H9 (cell line): ENCODE data around the gene SELPLG. TPM values are rescaled to one million over a fixed set of nuclear protein-coding genes. Genes with fewer than 3 reads are reported as not detected.

Experiments used
- DNase-seq: peaks from one replicate; pipeline ENCODE4 v3.0.0-alpha.2; 2017
- H2AFZ ChIP-seq: one replicate; pipeline ENCODE4 v1.6.1; 2013; ENCODE audit warnings: mild to moderate bottlenecking, low read length, control low read depth, moderate library complexity
- H2AK5ac ChIP-seq: 2 replicates; pipeline ENCODE4 v1.6.1; 2013; ENCODE audit warnings: low read length, control low read depth, mixed read lengths; ENCODE audit not compliant: insufficient read length
- H2BK120ac ChIP-seq: one replicate; pipeline ENCODE4 v1.6.1; 2013; ENCODE audit warnings: low read depth, mild to moderate bottlenecking, low read length, control low read depth, inconsistent platforms; ENCODE audit not compliant: poor library complexity, severe bottlenecking
- H2BK12ac ChIP-seq: 2 replicates; pipeline ENCODE4 v1.6.1; 2013; ENCODE audit warnings: low read length, control low read depth, mixed read lengths, low read depth; ENCODE audit not compliant: insufficient read length
- H2BK15ac ChIP-seq: 2 replicates; pipeline ENCODE4 v1.6.1; 2013; ENCODE audit warnings: low read depth, low read length, control low read depth
- H2BK20ac ChIP-seq: one replicate; pipeline ENCODE4 v1.6.1; 2013; ENCODE audit warnings: low read depth, mild to moderate bottlenecking, low read length, control low read depth, inconsistent platforms; ENCODE audit not compliant: poor library complexity, severe bottlenecking
- H2BK5ac ChIP-seq: 2 replicates; pipeline ENCODE4 v1.6.1; 2013; ENCODE audit warnings: low read length, control low read depth, mixed read lengths; ENCODE audit not compliant: insufficient read length
- H3K14ac ChIP-seq: 2 replicates; pipeline ENCODE4 v1.6.1; 2013; ENCODE audit warnings: low read length, control low read depth; ENCODE audit not compliant: insufficient read depth
- H3K18ac ChIP-seq: 2 replicates; pipeline ENCODE4 v1.6.1; 2013; ENCODE audit warnings: low read depth, mild to moderate bottlenecking, mixed read lengths, low read length, control low read depth; ENCODE audit not compliant: insufficient read length
- H3K23ac ChIP-seq: 2 replicates; pipeline ENCODE4 v1.6.1; 2013; ENCODE audit warnings: low read length, control low read depth, mixed read lengths, low read depth; ENCODE audit not compliant: insufficient read length
- H3K23me2 ChIP-seq: 2 replicates; pipeline ENCODE4 v1.6.1; 2013; ENCODE audit warnings: low read depth, mild to moderate bottlenecking, mixed read lengths, low read length, control low read depth; ENCODE audit not compliant: insufficient read length, poor library complexity, severe bottlenecking
- H3K27ac ChIP-seq: 2 replicates; pipeline ENCODE4 v1.5.1; 2013; ENCODE audit warnings: low read length, control low read depth, mixed read lengths, low read depth; ENCODE audit not compliant: insufficient read length
- H3K27me3 ChIP-seq: 2 replicates; pipeline ENCODE4 v1.6.1; 2013; ENCODE audit warnings: low read length, control low read depth, inconsistent platforms; ENCODE audit not compliant: insufficient read depth
- H3K4ac ChIP-seq: 2 replicates; pipeline ENCODE4 v1.6.1; 2013; ENCODE audit warnings: low read depth, mild to moderate bottlenecking, control low read depth, inconsistent platforms, low read length, moderate library complexity
- H3K4me1 ChIP-seq: 2 replicates; pipeline ENCODE4 v1.6.1; 2013; ENCODE audit warnings: low read length, control low read depth, inconsistent platforms; ENCODE audit not compliant: insufficient read depth
- H3K4me2 ChIP-seq: 2 replicates; pipeline ENCODE4 v1.6.1; 2013; ENCODE audit warnings: low read length, control low read depth, mixed read lengths; ENCODE audit not compliant: insufficient read length, insufficient read depth
- H3K56ac ChIP-seq: 2 replicates; pipeline ENCODE4 v1.6.1; 2013; ENCODE audit warnings: low read depth, mild to moderate bottlenecking, mixed read lengths, low read length, control low read depth; ENCODE audit not compliant: insufficient read length
- H3K79me1 ChIP-seq: 2 replicates; pipeline ENCODE4 v1.6.1; 2013; ENCODE audit warnings: low read depth, mild to moderate bottlenecking, moderate library complexity, low read length, control low read depth, inconsistent platforms; ENCODE audit not compliant: insufficient read depth, poor library complexity, severe bottlenecking
- H3K79me2 ChIP-seq: 2 replicates; pipeline ENCODE4 v1.6.1; 2013; ENCODE audit warnings: low read length, control low read depth, inconsistent platforms; ENCODE audit not compliant: insufficient read depth
- H3K9ac ChIP-seq: 2 replicates; pipeline ENCODE4 v1.6.1; 2013; ENCODE audit warnings: low read length, control low read depth, mixed read lengths; ENCODE audit not compliant: insufficient read length; ENCODE audit errors: extremely low read depth
- H3K9me3 ChIP-seq: one replicate; pipeline ENCODE4 v1.6.1; 2013; ENCODE audit warnings: low read depth, low read length, inconsistent platforms; ENCODE audit not compliant: control insufficient read depth
- H3T11ph ChIP-seq: one replicate; pipeline ENCODE4 v1.6.1; 2013; ENCODE audit warnings: mild to moderate bottlenecking, low read length, control low read depth, inconsistent platforms
- H4K20me1 ChIP-seq: one replicate; pipeline ENCODE4 v1.6.1; 2013; ENCODE audit not compliant: control insufficient read depth, insufficient read length, insufficient read depth
- H4K5ac ChIP-seq: 2 replicates; pipeline ENCODE4 v1.6.1; 2013; ENCODE audit warnings: low read depth, mild to moderate bottlenecking, mixed read lengths, low read length, control low read depth; ENCODE audit not compliant: insufficient read length
- H4K8ac ChIP-seq: replicated peaks from 2 replicates; pipeline ENCODE4 v1.6.1; 2013; ENCODE audit warnings: low read length, control low read depth, mixed read lengths, low read depth; ENCODE audit not compliant: insufficient read length
- H4K91ac ChIP-seq: 2 replicates; pipeline ENCODE4 v1.6.1; 2013; ENCODE audit warnings: low read depth, mild to moderate bottlenecking, moderate library complexity, mixed read lengths, low read length, control low read depth; ENCODE audit not compliant: insufficient read length
- H3K27ac Mint-ChIP-seq, 3 experiments: 2 replicates in 2 of 3; 3 replicates in 1 of 3; pipeline ENCODE4 v1.8.0; 2020 to 2021; ENCODE audit warnings: mixed read lengths in 3 of 3, mild to moderate bottlenecking in 1 of 3, moderate library complexity in 1 of 3
- H3K27me3 Mint-ChIP-seq: 2 replicates; pipeline ENCODE4 v1.8.0; 2021; ENCODE audit warnings: low read depth, mild to moderate bottlenecking, moderate library complexity, mixed read lengths
- H3K36me3 Mint-ChIP-seq, 3 experiments: 2 replicates in 2 of 3; 3 replicates in 1 of 3; pipeline ENCODE4 v1.8.0; 2020 to 2021; ENCODE audit warnings: low read depth in 3 of 3, mixed read lengths in 3 of 3; ENCODE audit not compliant: insufficient read depth in 1 of 3
- H3K4me1 Mint-ChIP-seq, 2 experiments: 2 replicates each; pipeline ENCODE4 v1.8.0; 2020; ENCODE audit warnings: mixed read lengths in 2 of 2
- H3K4me3 Mint-ChIP-seq, 2 experiments: 2 replicates in 1 of 2; 3 replicates in 1 of 2; pipeline ENCODE4 v1.8.0; 2020 to 2021; ENCODE audit warnings: mild to moderate bottlenecking in 2 of 2, mixed read lengths in 2 of 2, moderate library complexity in 1 of 2
- H3K9me3 Mint-ChIP-seq, 2 experiments: 2 replicates in 1 of 2; 3 replicates in 1 of 2; pipeline ENCODE4 v1.8.0; 2020; ENCODE audit warnings: mild to moderate bottlenecking in 2 of 2, mixed read lengths in 2 of 2, moderate library complexity in 1 of 2
- WGBS: extraction: QIAGEN DNeasy Blood & Tissue Kit; methylation state at CpG from one replicate; pipeline ENCODE4 v1.1.7; 2013; ENCODE audit warnings: missing lambda C conversion rate, low lambda C conversion rate, mixed read lengths; ENCODE audit not compliant: insufficient read length; ENCODE audit errors: extremely low coverage; 5-methylcytosine and 5-hydroxymethylcytosine counted together
- total RNA-seq: library from RNA; stranded (reverse); gene quantifications from 2 replicates; pipeline ENCODE4 v1.2.1, GENCODE V29; 2021
- TF ChIP-seq, protein P1 (sequence below): fragments of 200-600 bp; sonication (generic); conservative IDR thresholded peaks from 3 replicates; pipeline ENCODE4 v1.8.0; 2021; ENCODE audit warnings: antibody characterized with exemption, mild to moderate bottlenecking

SELPLG gene
- total RNA-seq, 1 experiment from 2014 or later = 0.15 TPM

DNA sequence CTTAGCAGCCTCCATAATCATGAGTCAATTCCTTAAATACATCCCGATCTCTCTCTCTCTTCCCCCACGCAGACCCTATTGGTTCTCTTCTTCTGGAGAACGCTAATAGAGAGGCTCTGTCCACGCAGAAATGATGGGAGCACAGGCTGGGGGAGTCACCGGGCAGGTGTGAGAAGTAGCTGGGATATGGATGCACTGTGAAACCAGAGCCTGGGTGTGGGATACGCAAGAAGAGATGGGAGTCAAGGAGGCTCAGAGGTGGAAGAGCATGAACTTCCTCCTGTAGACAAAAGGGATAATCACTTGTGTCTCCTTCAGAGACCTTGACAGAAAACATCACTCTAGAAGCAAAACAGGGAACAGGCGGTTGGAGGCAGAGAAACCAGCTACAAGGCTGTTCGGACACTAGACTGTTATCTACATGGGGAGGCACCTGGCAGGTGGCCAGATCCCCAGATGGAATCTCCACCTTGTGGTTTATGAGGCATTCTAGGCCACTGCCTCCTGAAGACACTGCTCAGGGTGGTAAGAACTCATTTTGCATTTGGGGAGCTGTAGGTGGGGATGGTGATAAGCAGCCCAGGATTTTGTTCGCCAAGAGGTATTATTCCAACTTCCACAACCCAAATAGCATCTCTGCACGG, 7.2 kb upstream of the SELPLG start:
- Histone ChIP-seq H3K79me1 (no peaks in the 10 kb centered on the region), H3K4ac (no peak overlapping the region), H2BK12ac (no peak overlapping the region), H2BK20ac (no peak overlapping the region), H3K4me1 (peaks cover 4% of the 10 kb centered on the region; the same call in 1 of the 2 replicates), H3K27me3 (no peaks in the 10 kb centered on the region), H2BK120ac (no peak overlapping the region), H4K20me1 (no peaks in the 10 kb centered on the region), H2AK5ac (no peak overlapping the region), H3K14ac (no peak overlapping the region), H3K9me3 (no peaks in the 10 kb centered on the region), H3K79me2 (no peaks in the 10 kb centered on the region), H3K9ac (no peak overlapping the region), H4K8ac (no peak overlapping the region), H4K5ac (no peak overlapping the region), H3K23me2 (no peaks in the 10 kb centered on the region), H2BK5ac (no peak overlapping the region), H2BK15ac (no peak overlapping the region), H3K27ac (no peak overlapping the region), H3K56ac (no peak overlapping the region), H3K4me2 (no peak overlapping the region), H2AFZ (no peak overlapping the region), H3K23ac (no peak overlapping the region), H3T11ph (no peak overlapping the region), H3K18ac (no peak overlapping the region), H4K91ac (no peak overlapping the region)
- peaks cover 55 to 56% of the 10 kb centered on the region in 2 experiments for H3K4me1 Mint-ChIP-seq
- H3K9me3 Mint-ChIP-seq = no peaks in the 10 kb centered on the region
- peak overlapping the region in 1 of 3 experiments; percentile 18; a peak in 3 of 7 replicates for H3K27ac Mint-ChIP-seq
- TF ChIP-seq, protein P1, sequence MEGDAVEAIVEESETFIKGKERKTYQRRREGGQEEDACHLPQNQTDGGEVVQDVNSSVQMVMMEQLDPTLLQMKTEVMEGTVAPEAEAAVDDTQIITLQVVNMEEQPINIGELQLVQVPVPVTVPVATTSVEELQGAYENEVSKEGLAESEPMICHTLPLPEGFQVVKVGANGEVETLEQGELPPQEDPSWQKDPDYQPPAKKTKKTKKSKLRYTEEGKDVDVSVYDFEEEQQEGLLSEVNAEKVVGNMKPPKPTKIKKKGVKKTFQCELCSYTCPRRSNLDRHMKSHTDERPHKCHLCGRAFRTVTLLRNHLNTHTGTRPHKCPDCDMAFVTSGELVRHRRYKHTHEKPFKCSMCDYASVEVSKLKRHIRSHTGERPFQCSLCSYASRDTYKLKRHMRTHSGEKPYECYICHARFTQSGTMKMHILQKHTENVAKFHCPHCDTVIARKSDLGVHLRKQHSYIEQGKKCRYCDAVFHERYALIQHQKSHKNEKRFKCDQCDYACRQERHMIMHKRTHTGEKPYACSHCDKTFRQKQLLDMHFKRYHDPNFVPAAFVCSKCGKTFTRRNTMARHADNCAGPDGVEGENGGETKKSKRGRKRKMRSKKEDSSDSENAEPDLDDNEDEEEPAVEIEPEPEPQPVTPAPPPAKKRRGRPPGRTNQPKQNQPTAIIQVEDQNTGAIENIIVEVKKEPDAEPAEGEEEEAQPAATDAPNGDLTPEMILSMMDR = no peak
- H3K36me3 Mint-ChIP-seq = peaks cover 4 to 24% (median 17%) of the 10 kb centered on the region in 3 experiments
- DNase-seq = peak; percentile 26
- H3K27me3 Mint-ChIP-seq = no peaks in the 10 kb centered on the region
- H3K4me3 Mint-ChIP-seq = no peak overlapping the region
- no CpG with 5 or more reads among the region's 10 CpGs for WGBS
